NCI-H524 (cell line): ENCODE results near the gene LINS1.
"Not testable (repeated sequence)": the region's sequence is repeated elsewhere in the genome, so short reads cannot be mapped to it uniquely, and the experiment has no call there.

Experiments used
- DNase-seq, 2 experiments: peaks; one replicate each; lab custom pipeline; 2025; lab: John Stamatoyannopoulos, UW

The LINS1 gene

DNA sequence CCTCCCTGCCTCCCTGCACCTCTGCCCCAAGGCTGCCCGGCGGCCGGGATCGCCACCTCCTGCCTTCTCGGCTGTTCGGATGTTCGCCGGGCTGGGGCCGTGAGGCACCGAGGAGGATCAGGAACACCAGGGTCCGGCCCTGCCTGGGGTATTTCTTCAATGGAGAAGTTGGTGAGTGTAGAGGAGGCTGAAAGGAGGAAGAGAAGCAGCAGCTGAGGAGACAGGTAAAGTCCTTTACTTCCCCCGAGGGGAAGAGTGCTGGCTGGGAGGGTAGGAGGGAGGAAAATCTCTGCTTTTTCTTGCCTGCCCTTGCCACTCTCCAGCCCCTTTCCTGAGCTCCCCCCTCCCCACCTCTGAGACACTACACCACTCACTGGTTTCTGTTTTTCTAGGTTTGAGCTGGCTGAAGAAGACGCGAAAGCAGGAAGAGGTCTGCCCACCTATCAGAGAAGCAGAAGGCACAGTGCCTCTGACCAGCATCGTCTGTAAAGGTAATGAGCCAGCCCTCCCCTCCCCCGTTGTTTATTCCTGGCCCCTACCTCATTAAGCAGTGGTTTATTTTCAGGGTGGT lies 924 bp upstream of the LINS1 start:
- peak in 1 of 2 experiments; percentile 32 for DNase-seq

DNA sequence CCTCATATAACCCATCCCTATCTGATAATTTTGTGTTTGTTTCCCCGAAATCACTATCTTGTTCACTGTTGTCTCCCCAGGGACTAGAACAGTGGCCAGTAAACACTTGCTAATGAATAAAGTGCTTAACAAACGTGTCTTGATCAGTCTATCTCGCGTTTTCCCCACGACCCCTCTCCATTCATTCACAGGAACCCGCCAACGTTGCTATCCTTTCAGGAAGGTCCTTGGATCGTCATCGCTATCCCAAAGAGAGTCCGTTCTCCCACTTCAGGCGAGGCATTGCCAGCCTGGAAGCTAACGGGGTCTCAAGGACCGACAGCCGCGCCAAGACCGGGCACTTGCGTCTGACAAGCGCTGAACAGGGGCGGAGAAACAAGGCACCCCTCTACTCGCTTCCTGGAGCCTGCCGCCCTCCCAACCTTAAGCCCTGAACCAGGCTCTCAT lies 344 bp downstream of the LINS1 start:
- DNase-seq = peak; percentile 77 to 83

DNA sequence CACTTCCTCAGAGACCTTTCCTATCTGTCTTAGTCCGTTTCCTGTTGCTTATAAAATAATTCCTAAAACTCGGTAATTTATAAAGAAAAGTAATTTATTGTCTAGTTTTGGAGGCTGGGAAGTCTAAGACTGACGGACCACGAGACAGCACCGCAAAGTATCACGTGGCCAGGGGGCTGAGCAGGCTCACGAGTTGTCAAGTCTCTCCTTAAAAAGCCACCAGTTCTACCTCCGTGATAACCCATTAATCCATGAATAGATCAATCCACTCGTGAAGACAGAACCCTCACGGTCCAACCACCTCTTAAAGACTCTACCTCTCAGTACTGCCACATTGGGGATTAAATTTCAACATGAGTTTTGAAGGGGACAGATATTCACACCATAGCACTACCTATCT lies 821 bp downstream of the LINS1 start:
- DNase-seq = peak in 1 of 2 experiments; percentile 43

DNA sequence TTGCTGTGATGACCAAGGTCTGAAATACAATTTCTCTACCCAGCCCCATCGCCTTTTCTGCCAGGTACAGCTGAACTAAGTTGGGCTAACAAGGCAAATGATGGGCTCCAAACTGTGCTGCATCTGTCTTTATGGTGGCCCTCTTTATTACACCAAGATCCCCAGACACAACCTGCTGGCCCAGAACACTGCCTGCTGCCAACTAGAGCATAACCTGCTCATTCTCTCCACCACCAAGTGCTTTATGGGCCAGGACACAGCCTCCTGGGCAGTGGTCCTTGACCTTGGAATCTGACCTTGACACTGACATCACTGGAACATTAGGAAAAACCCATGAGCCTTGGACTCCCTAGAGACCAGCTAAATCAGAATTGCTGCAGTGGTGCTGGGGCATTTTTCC lies 3.3 kb downstream of the LINS1 start:
- DNase-seq = no peak

DNA sequence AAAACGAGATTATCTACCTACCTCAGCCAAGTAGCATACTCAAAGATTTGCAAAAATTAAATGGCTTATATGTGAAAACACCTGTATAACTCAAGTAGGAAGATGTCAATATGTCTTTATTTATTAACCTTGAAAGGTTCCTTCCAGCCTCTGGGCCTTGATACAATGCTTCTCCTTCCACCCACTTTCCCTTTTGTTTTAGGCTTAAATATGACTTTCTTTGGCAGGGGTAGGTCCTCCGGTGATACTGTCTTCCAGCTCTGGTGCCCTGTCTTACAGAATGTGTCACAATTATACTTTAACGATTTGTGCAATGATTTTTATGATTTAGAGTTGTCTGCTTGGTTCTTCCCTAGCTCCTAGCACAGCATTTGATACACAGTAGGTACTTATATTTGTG lies 4.1 kb downstream of the LINS1 start:
- DNase-seq = no peak

DNA sequence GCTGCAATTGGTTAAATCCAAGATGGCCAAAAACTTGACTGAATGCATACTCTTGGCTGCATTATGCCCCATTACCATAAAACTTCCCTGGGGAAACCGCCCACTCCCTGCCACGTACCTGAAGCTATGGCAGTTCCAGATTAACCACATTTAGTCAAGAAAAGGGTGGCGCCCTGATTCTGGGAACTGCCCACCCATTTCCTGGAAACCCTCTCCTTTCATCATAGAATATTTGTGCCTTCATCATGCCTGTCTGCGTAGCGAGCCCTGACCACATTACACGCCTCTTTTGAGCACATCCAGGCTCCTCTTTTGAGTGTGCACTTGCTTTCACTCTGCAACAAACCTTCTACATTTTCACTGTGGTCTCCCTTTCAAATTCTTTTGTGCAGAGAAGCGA lies 5.2 kb downstream of the LINS1 start:
- no peak for DNase-seq

DNA sequence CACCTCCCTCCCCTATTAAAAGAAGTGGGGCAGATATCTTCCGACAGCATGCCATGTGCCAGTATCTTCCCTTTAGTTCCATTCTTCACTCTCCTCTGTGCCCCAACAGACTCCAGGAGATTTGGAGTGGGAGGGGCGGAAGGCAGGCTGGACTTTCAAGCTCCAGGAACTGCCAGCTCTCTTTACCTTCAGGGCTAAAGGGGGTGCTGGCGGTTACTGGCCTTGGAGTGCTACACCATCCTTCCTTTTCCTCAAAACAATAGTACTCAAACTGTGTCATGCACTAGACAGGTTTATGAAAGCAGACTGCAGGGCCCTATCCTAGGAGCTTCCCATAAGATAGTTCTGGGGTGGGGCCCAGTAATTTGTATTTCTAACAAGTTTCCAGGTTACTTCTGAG lies 6.0 kb downstream of the LINS1 start:
- no peak for DNase-seq

DNA sequence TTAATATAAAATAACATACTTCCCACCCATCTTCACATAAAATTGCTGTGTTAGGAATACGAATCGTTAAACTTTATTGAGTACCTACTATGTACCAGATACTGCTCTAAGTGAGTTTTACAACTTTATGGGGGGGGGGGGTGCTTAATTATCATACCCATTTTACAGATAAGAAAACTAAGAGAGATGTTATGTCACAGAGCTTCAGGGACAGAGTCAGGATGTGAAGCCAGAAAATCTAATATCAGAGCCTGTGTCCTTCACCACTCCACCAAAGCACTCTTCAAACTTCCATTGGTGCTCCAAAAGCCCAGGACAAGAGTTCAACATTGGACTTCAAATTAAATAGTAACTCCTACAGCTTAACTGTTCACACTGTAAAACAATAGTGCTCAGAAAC lies 8.6 kb downstream of the LINS1 start:
- no peak for DNase-seq

DNA sequence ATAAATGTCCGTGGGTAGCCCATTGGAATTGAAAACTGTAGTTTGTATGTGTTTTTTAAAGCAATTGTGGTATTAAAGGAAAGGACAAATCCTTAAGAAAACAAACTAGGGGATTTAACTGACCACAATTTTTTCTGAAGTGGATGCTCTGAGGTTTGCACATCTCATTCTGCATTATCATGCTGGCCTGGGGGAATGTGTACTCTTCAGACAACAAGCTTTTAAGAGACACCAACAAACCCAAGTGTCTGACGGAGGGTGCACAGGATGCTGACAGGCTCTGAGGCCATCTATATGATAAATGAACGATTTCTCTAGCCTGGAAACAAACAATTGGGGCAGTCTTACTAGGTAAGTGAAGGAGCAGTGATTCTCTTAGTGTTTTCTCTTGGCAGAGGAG lies 9.1 kb downstream of the LINS1 start:
- DNase-seq = no peak

DNA sequence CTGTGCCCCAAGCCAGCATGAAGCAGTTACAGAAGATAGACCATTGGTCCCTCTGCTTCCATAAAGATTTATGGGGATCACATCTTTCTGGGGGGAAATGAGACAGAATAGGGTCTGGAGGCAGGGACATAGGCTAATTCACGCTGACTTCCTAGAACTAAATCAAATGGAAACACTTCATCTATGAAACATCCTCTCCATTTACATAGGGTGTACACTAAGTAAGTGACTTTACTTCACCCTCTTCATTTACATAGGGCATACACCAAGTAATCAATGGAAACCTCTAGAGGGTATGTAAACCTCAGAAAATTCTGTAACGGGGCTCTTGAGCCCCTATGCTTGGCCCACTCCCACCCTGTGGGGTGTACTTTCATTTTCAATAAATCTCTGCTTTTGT lies 10.1 kb downstream of the LINS1 start:
- DNase-seq = no peak

DNA sequence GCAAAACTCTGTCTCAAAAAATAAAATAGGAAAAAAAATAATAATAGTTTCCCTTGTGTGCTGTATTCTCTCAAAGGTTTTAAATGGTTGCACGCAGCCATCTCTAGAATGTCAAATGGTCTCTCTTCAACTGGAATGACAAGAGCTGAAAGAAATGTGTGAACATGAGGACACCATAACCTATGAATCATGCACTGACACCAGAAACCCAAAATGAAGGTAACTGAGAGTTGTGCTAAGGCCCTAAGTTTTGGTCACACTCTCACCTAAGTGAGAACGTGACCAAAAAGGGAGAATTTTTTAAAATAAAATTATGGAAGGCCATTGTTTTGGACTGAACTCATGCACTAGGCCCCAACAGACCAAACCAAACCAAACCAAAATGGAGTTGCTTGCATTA lies 10.8 kb downstream of the LINS1 start:
- DNase-seq = not testable (repeated sequence)

DNA sequence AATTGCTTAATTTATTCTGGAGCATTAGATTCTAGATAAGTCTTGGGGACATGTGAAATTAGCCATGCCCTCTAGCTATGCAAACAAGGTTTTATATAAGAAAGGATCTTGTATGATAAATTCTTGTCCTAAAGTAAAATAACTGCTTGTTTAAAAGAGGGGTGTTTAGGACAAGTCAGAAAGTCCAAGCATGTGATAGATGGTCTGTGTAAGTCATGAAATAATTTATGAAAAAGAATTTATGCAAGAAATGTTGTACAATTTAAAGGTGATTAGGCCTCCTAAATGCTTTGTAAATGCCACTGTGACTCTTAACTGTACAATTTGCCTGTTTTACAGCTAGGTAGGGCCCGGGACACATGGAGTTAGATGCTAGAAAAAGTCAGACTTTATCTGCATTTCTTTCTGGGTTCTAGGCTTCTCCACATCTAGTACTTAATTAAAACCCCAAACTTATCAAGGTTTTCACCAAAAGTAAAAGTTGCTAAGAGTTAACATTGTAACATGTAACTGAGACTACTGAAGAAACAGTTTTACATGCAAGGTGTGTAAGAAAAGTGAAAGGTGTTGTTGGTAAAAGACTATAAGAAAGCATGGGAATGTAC lies 13.2 kb downstream of the LINS1 start:
- peak in 1 of 2 experiments; percentile 11 for DNase-seq

DNA sequence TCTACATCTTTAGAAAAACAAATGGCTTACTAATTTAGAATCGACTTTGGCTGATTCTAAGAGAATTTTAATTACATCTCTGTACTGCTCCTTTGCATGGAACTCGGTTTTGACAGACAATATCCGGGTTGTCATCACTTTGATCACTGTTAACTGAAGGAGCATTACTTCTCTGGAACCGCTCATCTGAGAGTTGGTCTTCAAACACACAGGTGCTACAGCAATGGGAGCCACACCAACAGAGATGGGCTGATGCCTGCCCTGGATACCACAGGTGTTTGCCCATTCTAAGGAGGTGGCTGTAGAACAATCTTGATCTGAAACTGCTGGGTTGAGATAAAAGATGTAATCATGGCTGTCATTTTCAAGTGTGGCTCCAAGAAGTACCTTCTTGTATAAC lies 21.6 kb downstream of the LINS1 start:
- no peak for DNase-seq

DNA sequence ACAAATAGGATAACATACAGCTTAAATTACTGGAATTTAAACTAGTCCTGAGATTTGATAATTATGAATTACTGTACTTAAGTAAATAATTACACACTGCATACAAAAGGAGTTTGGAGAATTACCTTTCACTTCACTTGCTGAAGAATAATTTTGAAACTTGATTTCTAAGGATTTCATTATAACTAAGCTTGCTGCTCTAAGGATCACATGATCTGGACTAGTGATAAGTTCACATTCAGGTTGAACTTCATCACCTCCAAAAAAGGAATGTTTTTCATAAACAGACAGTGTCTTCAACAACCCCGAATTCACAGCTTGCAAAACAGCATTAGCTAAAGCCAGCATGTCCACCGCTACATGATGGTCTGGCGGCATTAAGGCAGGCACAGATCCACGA lies 28.5 kb downstream of the LINS1 start:
- DNase-seq = no peak

DNA sequence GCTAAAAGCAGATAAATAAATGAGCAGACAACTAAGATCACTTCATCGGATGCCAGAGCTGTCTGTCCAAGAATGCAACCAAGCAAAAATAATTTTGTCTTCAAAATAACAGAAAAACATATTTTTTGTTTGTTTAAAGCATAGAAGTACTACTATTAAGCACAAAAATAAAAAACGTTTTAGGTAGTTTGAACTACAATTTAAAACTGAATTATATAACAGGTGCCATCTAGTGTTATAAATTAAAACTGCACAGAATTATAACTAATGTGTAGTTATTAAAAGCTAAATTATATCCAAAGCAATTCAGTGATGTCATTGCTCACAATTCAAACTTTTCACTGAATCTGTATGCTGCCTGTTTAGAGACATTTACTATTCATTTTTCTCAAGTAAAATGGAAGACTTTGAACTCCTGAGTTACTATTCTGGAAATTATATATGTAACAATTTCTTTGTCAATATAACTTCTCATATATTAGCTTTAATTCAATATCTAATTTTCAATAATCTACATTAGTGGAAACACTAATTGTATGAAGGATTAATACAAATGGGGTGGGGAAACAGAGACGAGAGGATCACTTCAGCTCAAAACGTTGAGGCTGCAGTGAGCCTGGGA lies 29.5 kb downstream of the LINS1 start:
- peak in 1 of 2 experiments; percentile 33 for DNase-seq

DNA sequence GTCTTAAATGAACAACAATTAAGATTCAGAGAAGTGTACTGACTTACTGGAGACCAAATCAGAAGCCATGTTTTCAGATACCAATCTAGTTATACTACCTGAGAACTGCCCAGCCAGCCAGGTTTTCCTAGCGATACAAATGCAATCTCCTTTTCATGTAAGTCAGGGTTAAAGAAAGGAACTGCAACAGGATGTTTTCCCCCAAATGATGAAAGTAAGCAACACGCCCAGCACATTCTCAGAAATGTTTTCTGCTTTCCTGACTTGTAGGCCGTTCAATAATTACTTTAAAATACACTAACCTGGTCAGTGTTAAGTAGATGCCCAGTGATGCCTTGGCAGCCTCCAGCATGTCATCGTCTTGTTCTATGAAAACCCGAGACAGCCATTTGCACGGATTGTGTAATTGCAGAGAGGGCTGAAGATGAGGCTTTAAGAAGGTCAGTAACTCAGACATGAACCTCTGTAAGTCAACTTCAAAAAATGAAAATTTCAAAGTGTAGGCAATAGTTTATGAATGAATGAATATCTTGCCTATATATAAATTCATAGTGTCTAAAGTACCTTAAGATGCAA lies 30.3 kb downstream of the LINS1 start:
- DNase-seq = no peak

DNA sequence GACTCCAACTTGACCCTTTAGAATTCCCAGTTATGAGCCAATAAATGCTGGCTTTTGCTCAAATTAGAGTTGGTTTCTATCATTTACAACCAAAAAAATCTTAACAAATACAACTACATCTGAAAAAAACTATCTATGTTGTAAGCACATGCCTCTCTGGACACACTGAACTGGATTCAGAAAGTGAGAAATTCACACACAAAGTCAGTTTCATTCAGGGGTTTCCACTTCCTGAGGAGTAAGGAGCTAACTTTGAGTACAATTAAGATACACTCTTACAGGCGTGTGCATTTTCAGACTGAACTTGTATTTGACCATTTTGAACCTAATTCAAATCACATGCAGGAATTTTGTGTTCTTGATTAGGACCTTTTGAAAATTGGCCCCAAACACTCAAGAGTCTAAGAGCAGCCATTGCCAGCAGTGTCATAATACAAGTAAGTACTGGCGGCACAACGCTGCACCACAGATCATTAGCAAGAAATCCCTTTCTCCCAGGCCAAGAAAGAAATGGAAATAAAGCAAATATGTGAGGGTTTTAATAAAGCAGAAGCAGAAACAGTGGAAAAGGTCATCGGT lies 31.2 kb downstream of the LINS1 start:
- no peak for DNase-seq

DNA sequence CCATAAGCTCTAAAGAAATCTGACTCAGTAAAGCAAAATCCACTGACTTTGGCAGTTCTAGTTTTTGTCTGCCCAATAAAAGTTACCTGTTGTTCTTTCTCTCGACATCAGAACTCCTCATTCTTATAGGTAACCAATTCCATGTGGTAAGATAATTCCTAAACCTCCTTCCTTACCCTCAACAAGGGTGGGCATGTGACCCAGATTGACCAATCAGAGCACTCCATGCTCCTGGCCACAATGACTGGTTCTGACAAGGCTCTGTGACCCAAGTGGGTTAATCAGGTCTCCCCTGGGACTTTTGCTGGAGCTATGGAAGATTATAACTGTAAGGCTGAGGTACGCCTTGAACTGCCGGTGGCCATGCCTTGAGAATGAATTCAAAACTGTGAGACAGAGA lies 31.7 kb downstream of the LINS1 start:
- no peak for DNase-seq

DNA sequence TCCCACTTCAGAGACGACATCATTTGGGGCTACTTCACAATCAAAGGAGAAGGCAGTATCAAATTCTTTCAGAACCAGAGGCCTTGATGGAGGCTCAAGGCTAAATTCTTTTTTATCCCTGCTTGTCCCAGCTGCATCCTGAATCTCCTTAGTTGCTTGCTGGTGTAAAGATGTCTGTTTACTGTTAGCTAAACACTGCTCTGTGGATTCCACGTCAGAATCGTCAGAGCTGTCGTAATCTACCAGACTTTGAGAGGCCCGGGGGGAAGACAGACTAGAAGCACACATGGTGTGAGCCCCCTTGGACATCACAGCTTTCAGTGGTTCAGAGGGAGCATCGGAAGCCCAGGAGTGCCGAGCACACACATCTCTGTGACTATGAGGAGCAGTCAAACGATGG lies 32.6 kb downstream of the LINS1 start:
- DNase-seq = no peak

DNA sequence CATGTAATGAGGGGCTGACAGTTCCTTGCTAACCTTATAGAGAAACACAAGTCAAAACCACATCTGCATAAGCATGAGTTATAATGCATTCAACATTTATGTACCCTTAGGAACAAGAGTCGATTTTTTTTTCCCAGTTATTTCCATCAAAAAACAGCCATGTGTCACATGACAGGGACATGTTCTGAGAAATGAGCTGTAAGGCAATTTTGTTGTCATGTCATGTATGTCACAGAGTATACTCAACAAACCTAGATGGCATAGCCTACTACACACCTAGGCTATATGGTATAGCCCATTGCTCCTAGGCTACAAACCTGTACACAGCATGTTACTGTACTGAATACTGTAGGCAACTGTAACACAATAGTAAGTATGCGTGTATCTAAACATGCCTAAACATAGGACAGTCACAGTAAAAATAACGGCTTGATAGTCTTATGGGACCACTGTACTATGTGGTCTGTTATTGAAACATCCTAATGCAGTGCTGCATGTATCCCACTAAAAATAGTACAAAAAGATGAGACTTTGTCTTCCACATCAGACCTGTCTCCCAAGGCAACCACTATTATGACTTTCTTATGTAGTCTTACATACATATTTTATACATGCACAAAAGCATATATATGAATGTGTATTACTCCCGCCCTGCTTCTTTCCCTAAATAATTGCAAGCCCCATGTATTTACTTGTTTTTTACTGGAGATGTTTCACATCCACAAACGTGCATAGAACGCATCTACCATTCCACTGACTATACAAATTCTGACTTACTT lies 34.9 kb downstream of the LINS1 start:
- DNase-seq = no peak

DNA sequence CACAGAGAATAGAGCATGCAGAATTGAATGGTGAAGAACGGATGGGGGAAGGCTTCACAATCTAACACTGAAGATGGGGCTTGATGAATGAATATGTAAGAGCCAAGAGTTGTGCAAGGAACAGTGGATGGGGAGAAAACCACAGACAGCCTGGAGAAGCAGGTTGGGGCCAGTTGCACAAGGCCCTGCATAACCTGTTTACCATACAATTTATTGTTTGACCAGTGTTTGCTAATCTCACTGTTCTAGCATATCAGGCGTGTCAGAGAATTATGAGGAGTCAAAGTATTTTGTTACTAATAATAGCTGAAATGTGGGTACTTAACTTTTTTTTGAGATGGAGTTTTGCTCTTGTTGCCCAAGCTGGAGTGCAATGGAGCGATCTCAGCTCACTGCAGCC lies 36.4 kb downstream of the LINS1 start:
- no peak for DNase-seq

DNA sequence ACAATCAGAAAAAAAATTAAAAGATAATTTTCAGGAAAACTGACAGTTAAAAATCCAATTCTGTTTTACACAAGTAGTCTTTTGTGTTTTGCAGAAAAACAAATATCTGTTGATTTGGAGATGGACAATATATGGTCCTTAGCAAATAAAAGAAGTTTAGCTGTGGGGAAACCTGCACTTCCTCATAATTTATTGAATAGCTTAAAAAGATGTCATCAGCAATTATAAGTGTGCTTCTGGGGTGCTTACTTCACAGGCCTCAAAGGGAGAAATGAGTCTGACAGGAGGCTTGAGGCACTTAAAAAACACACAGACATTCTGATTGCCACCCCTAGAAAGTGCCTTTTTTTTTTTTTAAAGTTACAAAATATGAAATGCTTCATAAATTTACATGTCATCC lies 41.7 kb downstream of the LINS1 start:
- no peak for DNase-seq
